OCI-LY1 (cell line): ENCODE measurements around the gene PLEKHO1.

Source experiments
- EZH2 ChIP-seq: fragments of 200-600 bp; sonication (generic), shearing (Covaris generic); IDR thresholded peaks from 2 replicates; pipeline ENCODE4 v1.8.0; 2017; ENCODE audit warnings: borderline replicate concordance, mixed run types, mild to moderate bottlenecking, antibody characterized with exemption, low read length, moderate library complexity, mixed read lengths
- TF ChIP-seq, protein P1 (sequence below): fragments of 200-600 bp; sonication (generic), shearing (Covaris generic); IDR thresholded peaks from 2 replicates; pipeline ENCODE4 v1.5.1; 2017; ENCODE audit warnings: mild to moderate bottlenecking, antibody characterized with exemption, low read length, moderate library complexity, mixed read lengths

DNA sequence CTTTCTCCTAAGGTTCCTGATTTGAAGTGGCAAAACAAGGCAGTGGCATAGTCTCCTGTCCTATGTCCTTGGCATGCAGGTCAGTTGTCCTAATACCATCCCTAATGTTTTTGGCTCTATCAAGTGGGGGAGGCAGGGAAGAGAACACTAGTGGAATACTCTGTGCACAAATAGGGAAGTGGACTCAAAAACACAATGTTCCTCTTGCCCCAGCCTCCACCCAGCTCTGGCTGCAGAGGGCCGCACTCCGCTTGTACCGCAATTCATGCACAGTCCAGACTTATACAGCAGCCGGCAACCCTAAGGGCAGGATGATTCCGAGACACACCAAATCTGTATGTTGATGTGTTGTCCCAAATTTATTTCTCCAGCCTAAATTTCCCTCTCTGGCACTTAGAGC is 14.5 kb downstream of the PLEKHO1 start:
- TF ChIP-seq, protein P1, sequence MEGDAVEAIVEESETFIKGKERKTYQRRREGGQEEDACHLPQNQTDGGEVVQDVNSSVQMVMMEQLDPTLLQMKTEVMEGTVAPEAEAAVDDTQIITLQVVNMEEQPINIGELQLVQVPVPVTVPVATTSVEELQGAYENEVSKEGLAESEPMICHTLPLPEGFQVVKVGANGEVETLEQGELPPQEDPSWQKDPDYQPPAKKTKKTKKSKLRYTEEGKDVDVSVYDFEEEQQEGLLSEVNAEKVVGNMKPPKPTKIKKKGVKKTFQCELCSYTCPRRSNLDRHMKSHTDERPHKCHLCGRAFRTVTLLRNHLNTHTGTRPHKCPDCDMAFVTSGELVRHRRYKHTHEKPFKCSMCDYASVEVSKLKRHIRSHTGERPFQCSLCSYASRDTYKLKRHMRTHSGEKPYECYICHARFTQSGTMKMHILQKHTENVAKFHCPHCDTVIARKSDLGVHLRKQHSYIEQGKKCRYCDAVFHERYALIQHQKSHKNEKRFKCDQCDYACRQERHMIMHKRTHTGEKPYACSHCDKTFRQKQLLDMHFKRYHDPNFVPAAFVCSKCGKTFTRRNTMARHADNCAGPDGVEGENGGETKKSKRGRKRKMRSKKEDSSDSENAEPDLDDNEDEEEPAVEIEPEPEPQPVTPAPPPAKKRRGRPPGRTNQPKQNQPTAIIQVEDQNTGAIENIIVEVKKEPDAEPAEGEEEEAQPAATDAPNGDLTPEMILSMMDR = no peak
- TF ChIP-seq EZH2 = no peak
